ENCODE measurements around the gene RASL10B.

The RASL10B gene

DNA sequence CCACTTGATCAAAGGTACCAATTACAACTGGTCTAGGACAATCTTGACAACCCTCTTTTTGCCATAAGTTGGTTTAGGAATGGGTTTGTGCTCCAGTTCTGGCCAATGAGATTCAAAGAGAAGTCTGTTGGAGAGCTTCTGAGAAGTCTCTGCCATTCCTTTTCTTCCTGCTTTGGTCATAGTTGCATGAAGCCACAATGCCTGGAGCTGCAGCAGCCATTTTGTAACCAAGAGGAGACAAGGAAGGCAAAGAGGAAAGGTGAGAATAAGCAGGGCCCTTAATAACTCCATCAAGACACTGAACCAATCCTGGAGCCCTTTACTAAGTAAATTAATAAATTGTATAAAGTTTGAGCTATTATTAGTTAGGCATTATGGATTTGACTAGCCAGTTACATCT lies 25.8 kb downstream of the RASL10B start:
- no peak for TF ChIP-seq POLR2AphosphoS5 (IDR thresholded peaks at IDR 0.05; ENCODE audit: low read depth)
- TF ChIP-seq GABPA (IDR thresholded peaks at IDR 0.05; ENCODE audit: low read depth) = no peak
- TF ChIP-seq, protein P1, sequence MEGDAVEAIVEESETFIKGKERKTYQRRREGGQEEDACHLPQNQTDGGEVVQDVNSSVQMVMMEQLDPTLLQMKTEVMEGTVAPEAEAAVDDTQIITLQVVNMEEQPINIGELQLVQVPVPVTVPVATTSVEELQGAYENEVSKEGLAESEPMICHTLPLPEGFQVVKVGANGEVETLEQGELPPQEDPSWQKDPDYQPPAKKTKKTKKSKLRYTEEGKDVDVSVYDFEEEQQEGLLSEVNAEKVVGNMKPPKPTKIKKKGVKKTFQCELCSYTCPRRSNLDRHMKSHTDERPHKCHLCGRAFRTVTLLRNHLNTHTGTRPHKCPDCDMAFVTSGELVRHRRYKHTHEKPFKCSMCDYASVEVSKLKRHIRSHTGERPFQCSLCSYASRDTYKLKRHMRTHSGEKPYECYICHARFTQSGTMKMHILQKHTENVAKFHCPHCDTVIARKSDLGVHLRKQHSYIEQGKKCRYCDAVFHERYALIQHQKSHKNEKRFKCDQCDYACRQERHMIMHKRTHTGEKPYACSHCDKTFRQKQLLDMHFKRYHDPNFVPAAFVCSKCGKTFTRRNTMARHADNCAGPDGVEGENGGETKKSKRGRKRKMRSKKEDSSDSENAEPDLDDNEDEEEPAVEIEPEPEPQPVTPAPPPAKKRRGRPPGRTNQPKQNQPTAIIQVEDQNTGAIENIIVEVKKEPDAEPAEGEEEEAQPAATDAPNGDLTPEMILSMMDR (IDR thresholded peaks at IDR 0.05; ENCODE audit: insufficient read depth, low read length) = no peak
- no peak for TF ChIP-seq SPI1 (IDR thresholded peaks at IDR 0.05; ENCODE audit: borderline replicate concordance, low read depth)
- TF ChIP-seq REST (IDR thresholded peaks at IDR 0.05; ENCODE audit: insufficient replicate concordance, low read depth) = no peak
- DNase-seq (ENCODE audit: low read depth in 1 of 2, low spot score in 1 of 2) = no peak
- Histone ChIP-seq H3K27me3 (ENCODE audit: insufficient read depth, poor library complexity, severe bottlenecking) (peaks cover 4% of the 10 kb centered on the region), H3K4me3 (replicated peaks; ENCODE audit: insufficient read depth, low read length) (no peak overlapping the region), H3K27ac (replicated peaks) (no peak overlapping the region)

DNA sequence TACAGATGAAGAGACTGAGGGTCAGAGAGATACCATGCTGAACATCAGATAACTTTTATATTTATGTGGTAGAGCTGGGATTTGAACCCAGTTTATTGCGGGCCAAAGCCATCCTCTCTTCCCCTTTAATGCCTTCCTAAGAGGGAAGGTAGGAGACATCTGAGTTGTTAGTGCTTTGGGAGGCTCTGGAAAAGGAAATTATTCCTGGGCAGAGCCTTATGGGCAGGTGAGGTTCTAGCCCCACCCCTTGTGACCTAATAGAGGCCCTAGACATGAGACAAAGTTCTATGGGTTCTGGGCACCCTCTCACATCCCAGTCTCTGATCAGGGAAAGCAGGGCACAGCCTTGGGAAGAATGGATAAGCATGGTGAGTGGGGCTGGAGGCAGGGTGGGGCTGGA lies 29.1 kb downstream of the RASL10B start, which contains the start of gene C17orf50:
Gene C17orf50, plus strand, starts transcription at position 301 of the 400 bp plus-strand sequence. Its CDS starts 55 bp downstream, at position 356.
- Histone ChIP-seq H3K27ac (replicated peaks) (no peak within 1 kb of the TSS), H3K4me3 (replicated peaks; ENCODE audit: insufficient read depth, low read length) (no peak within 1 kb of the TSS), H3K27me3 (ENCODE audit: insufficient read depth, poor library complexity, severe bottlenecking) (peaks cover 3% of the 10 kb centered on the region)
- no peak for DNase-seq (ENCODE audit: low read depth in 1 of 2, low spot score in 1 of 2)
- no peak for TF ChIP-seq REST (IDR thresholded peaks at IDR 0.05; ENCODE audit: insufficient replicate concordance, low read depth)
- TF ChIP-seq GABPA (IDR thresholded peaks at IDR 0.05; ENCODE audit: low read depth) = no peak
- TF ChIP-seq, protein P1 (IDR thresholded peaks at IDR 0.05; ENCODE audit: insufficient read depth, low read length) = no peak
- TF ChIP-seq SPI1 (IDR thresholded peaks at IDR 0.05; ENCODE audit: borderline replicate concordance, low read depth) = no peak
- no peak for TF ChIP-seq POLR2AphosphoS5 (IDR thresholded peaks at IDR 0.05; ENCODE audit: low read depth)

GRCh38 chr17:35761601-35762000 lies 30.2 kb downstream of the RASL10B start:
- Histone ChIP-seq H3K4me3 (replicated peaks; ENCODE audit: insufficient read depth, low read length) (no peak overlapping the region), H3K27ac (replicated peaks) (no peak overlapping the region), H3K27me3 (ENCODE audit: insufficient read depth, poor library complexity, severe bottlenecking) (peaks cover 3% of the 10 kb centered on the region)
- DNase-seq (ENCODE audit: low read depth in 1 of 2, low spot score in 1 of 2) = no peak
- TF ChIP-seq POLR2AphosphoS5 (IDR thresholded peaks at IDR 0.05; ENCODE audit: low read depth) = no peak
- TF ChIP-seq, protein P1 (IDR thresholded peaks at IDR 0.05; ENCODE audit: insufficient read depth, low read length) = no peak
- no peak for TF ChIP-seq REST (IDR thresholded peaks at IDR 0.05; ENCODE audit: insufficient replicate concordance, low read depth)
- TF ChIP-seq SPI1 (IDR thresholded peaks at IDR 0.05; ENCODE audit: borderline replicate concordance, low read depth) = no peak
- TF ChIP-seq GABPA (IDR thresholded peaks at IDR 0.05; ENCODE audit: low read depth) = no peak

Measured in HL-60 (cell line).